Hepatocyte (in vitro differentiated cells): ENCODE results near the gene CMTM4. TPM values are rescaled to one million over a fixed set of nuclear protein-coding genes. Genes with fewer than 3 reads are reported as not detected.

Experiments
- DNase-seq: peaks from one replicate; pipeline ENCODE4 v3.0.0-alpha.2; 2016; ENCODE audit warnings: low spot score
- H2AFZ ChIP-seq: fragments of 200-600 bp; sonication (generic); 2 replicates; pipeline ENCODE4 v1.6.0; 2016; ENCODE audit warnings: antibody characterized with exemption, mild to moderate bottlenecking
- H3K27ac ChIP-seq: fragments of 200-600 bp; sonication (generic); 2 replicates; pipeline ENCODE4 v1.5.1; 2016; ENCODE audit warnings: mild to moderate bottlenecking
- H3K27me3 ChIP-seq: fragments of 200-600 bp; sonication (generic); 2 replicates; pipeline ENCODE4 v1.6.1; 2016
- H3K36me3 ChIP-seq: fragments of 200-600 bp; sonication (generic); replicated peaks from 2 replicates; pipeline ENCODE4 v1.5.1; 2016; ENCODE audit warnings: low read depth; ENCODE audit not compliant: insufficient read depth
- H3K4me1 ChIP-seq: fragments of 200-600 bp; sonication (generic); 2 replicates; pipeline ENCODE4 v1.5.1; 2016; ENCODE audit warnings: mild to moderate bottlenecking, moderate library complexity; ENCODE audit not compliant: insufficient read depth
- H3K4me2 ChIP-seq: fragments of 200-600 bp; sonication (generic); 2 replicates; pipeline ENCODE4 v1.6.0; 2016
- H3K4me3 ChIP-seq: fragments of 200-600 bp; sonication (generic); 2 replicates; pipeline ENCODE4 v1.5.1; 2016; ENCODE audit warnings: mild to moderate bottlenecking
- H3K79me2 ChIP-seq: fragments of 200-600 bp; sonication (generic); 2 replicates; pipeline ENCODE4 v1.6.0; 2017; ENCODE audit warnings: mild to moderate bottlenecking
- H3K9me2 ChIP-seq: fragments of 200-600 bp; sonication (generic); replicated peaks from 2 replicates; pipeline ENCODE4 v1.6.0; 2017; ENCODE audit warnings: mild to moderate bottlenecking; ENCODE audit not compliant: insufficient read depth
- H3K9me3 ChIP-seq: fragments of 200-600 bp; sonication (generic); 2 replicates; pipeline ENCODE4 v1.5.1; 2016; ENCODE audit warnings: low read depth, mild to moderate bottlenecking
- H4K20me1 ChIP-seq: fragments of 200-600 bp; sonication (generic); 2 replicates; pipeline ENCODE4 v1.6.0; 2016; ENCODE audit warnings: mild to moderate bottlenecking; ENCODE audit not compliant: insufficient read depth, poor library complexity, severe bottlenecking
- EZH2 ChIP-seq: fragments of 200-600 bp; sonication (generic); IDR thresholded peaks from 2 replicates; pipeline ENCODE4 v1.6.1; 2016; ENCODE audit warnings: antibody characterized with exemption, mild to moderate bottlenecking, borderline replicate concordance
- EZH2phosphoT487 ChIP-seq: fragments of 200-600 bp; sonication (generic); IDR thresholded peaks from one replicate; pipeline ENCODE4 v1.6.1; 2018; ENCODE audit warnings: antibody characterized with exemption, mild to moderate bottlenecking, low read depth, moderate library complexity; ENCODE audit not compliant: unreplicated experiment, severe bottlenecking
- WGBS: methylation state at CpG from one replicate; pipeline ENCODE4 v1.1.6; 2016; ENCODE audit warnings: low lambda C conversion rate; ENCODE audit errors: missing lambda C conversion rate; 5-methylcytosine and 5-hydroxymethylcytosine counted together
- polyA plus RNA-seq: library from polyadenylated mRNA; unstranded; fragments of >200 nt; fragmentation: Nextera tagmentation; extraction: Ambion mirVana; gene quantifications from 2 replicates; pipeline ENCODE4 v1.2.1, GENCODE V29; 2016
- total RNA-seq: library from RNA; depleted of rRNA; stranded (reverse); fragments of >200 nt; gene quantifications from 2 replicates; pipeline ENCODE4 v1.2.3, GENCODE V29; 2014
- TF ChIP-seq, protein P1 (sequence below): fragments of 200-600 bp; sonication (generic); IDR thresholded peaks from 2 replicates; pipeline ENCODE4 v1.5.1; 2016; ENCODE audit warnings: antibody characterized with exemption, mild to moderate bottlenecking; ENCODE audit not compliant: poor library complexity

CMTM4 gene
- total and polyA plus RNA-seq, 2 experiments from 2014 or later: 19.2 to 77.9 TPM

DNA sequence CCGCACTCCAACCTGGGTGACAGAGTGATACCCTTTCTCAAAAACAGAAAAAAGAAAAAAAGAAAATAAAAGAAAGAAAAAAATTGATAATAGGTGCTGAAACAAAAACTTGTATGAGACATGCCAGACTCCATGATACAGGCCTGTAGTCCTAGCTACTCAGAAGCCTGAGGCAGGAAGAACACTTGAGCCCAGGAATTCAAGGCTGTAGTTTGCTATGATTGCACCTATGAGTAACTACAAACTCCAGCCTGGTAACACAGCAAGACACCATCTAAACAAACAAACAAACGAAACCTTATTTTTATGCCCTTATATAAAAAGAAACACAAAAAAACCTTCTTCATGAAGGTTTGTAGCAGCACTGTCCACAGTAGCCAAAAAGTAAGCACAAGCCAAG lies 5.0 kb upstream of the CMTM4 start:
- H3K4me1 ChIP-seq: no peaks in the 10 kb centered on the region
- H2AFZ ChIP-seq: no peak overlapping the region
- H3K4me2 ChIP-seq: no peak overlapping the region
- H3K79me2 ChIP-seq: no peaks in the 10 kb centered on the region
- no peaks in the 10 kb centered on the region for H3K9me2 ChIP-seq
- H3K27ac ChIP-seq: no peak overlapping the region
- H3K9me3 ChIP-seq: no peaks in the 10 kb centered on the region
- TF ChIP-seq EZH2 (no peak), EZH2phosphoT487 (no peak)
- TF ChIP-seq, protein P1, sequence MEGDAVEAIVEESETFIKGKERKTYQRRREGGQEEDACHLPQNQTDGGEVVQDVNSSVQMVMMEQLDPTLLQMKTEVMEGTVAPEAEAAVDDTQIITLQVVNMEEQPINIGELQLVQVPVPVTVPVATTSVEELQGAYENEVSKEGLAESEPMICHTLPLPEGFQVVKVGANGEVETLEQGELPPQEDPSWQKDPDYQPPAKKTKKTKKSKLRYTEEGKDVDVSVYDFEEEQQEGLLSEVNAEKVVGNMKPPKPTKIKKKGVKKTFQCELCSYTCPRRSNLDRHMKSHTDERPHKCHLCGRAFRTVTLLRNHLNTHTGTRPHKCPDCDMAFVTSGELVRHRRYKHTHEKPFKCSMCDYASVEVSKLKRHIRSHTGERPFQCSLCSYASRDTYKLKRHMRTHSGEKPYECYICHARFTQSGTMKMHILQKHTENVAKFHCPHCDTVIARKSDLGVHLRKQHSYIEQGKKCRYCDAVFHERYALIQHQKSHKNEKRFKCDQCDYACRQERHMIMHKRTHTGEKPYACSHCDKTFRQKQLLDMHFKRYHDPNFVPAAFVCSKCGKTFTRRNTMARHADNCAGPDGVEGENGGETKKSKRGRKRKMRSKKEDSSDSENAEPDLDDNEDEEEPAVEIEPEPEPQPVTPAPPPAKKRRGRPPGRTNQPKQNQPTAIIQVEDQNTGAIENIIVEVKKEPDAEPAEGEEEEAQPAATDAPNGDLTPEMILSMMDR: no peak
- no peak for DNase-seq
- H4K20me1 ChIP-seq: no peaks in the 10 kb centered on the region
- H3K27me3 ChIP-seq: no peaks in the 10 kb centered on the region
- no peaks in the 10 kb centered on the region for H3K36me3 ChIP-seq
- no peak overlapping the region for H3K4me3 ChIP-seq
- WGBS: 98% methylated on average over 2 of the region's 2 CpGs

DNA sequence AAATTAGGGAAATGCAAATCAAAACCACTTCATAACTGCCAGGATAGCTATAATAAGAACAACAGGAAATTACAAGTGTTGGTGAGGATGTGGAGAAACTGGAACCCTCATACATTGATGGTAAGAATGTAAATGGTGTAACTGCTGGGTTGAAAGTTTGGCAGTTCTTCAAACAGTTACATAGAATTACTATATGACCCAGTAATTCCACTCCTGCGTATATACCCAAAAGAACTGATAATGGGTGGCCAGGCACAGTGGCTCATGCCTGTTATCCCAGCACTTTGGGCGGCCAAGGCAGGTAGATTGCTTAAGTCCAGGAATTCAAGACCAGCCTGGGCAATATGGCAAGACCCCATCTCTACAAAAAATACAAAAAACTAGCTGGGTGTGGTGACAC lies 4.5 kb upstream of the CMTM4 start:
- Histone ChIP-seq H3K27ac (no peak overlapping the region), H3K79me2 (no peaks in the 10 kb centered on the region), H2AFZ (no peak overlapping the region), H3K4me1 (no peaks in the 10 kb centered on the region), H3K9me2 (no peaks in the 10 kb centered on the region), H3K4me2 (no peak overlapping the region), H3K9me3 (no peaks in the 10 kb centered on the region), H4K20me1 (no peaks in the 10 kb centered on the region), H3K36me3 (no peaks in the 10 kb centered on the region), H3K27me3 (no peaks in the 10 kb centered on the region), H3K4me3 (no peak overlapping the region)
- TF ChIP-seq, protein P1: no peak
- TF ChIP-seq EZH2 (no peak), EZH2phosphoT487 (no peak)
- 96% methylated on average over 2 of the region's 2 CpGs for WGBS
- no peak for DNase-seq

DNA sequence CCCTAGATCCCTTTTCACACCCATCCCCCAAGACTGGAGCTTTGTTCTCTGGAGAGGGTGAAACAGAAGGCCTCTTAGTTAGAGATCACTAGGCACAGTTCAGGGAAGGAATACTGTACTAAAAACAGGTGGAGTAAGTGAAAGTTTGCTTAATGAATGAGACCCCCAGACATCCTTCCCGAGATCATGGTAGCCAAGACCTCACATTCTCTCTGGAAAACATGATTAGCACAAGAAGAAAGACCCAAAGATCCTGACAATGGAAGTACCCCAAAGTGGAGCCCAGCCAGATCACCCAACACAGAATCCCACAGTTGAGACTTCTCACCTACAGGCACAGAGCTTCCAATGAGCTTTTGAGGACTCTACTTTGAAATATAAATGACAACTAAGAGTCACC lies 3.4 kb upstream of the CMTM4 start:
- DNase-seq: no peak
- WGBS: 83% methylated on average over 1 of the region's 1 CpG

More for the DNA sequence above, 3.4 kb upstream of the CMTM4 start:
- Histone ChIP-seq H4K20me1 (peaks cover 6% of the 10 kb centered on the region), H2AFZ (no peak overlapping the region), H3K27me3 (no peaks in the 10 kb centered on the region), H3K9me3 (no peaks in the 10 kb centered on the region), H3K79me2 (peaks cover 7% of the 10 kb centered on the region), H3K9me2 (no peaks in the 10 kb centered on the region), H3K36me3 (no peaks in the 10 kb centered on the region), H3K4me2 (no peak overlapping the region), H3K27ac (no peak overlapping the region), H3K4me1 (peaks cover 10% of the 10 kb centered on the region), H3K4me3 (no peak overlapping the region)
- TF ChIP-seq EZH2phosphoT487: no peak
- TF ChIP-seq, protein P1: no peak
- TF ChIP-seq EZH2: no peak
